ENCODE measurements around the gene TMCC1. TPM values are rescaled to one million over a fixed set of nuclear protein-coding genes. Genes with fewer than 3 reads are reported as not detected.
A peak's percentile ranks its signal among the peaks of the same experiment; 100 is the strongest.

The TMCC1 gene
- polyA plus RNA-seq, 1 of the 3 experiments (the other 2 are of a cell fraction) = 7.2 TPM

DNA sequence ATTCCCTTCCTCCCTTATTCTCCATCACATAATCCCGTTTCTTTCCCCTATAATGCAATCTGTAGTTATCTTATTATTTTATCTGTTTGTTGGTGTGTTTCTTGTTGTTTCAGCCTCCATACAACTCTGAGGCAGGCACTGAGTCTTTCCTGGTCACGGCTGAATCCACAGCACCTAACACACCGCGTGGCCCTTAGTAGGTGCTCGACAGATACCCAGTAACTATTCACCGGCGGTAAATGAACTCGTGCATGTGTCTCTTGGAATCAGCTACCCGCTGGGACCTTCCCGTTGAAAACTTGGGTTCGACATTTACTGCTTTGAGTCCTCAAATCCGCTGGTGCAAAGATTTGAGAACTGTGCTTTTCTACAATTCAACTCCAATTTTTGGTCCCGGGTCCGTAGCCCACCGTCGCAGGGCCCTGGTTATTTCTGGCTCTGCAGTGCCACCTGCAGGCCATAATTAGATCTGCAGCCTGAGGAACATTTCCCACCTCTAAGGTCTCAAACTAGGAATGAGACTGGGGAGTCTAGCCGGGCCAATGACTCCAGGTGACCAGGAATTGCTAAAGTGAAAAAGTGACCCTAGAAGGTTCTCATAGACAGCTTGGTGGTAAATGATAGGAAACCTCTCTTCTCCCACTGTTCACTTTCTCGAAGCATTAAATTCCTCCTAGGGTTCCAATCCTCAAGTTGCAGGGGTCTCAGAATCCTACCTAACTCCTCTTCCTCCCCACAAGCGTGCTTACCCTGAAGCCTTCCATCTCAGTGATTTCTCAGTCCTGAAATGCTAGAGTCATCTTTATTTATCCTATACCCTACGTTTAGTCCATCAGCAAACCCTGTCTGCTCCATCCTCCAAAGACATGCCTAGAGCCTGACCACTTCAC lies 41.0 kb upstream of the TMCC1 start:
- Histone ChIP-seq H3K27ac (ENCODE audit: low read depth in 2 of 2, low read length in 1 of 2) (no peak overlapping the region), H2AFZ (ENCODE audit: low read depth) (no peak overlapping the region; the same call in 1 of the 2 replicates), H3K36me3 (replicated peaks in 1 of 2; ENCODE audit: control insufficient read depth in 1 of 2, insufficient read depth in 2 of 2, low read length in 1 of 2) (no peaks in the 10 kb centered on the region), H3K9me2 (no peaks in the 10 kb centered on the region), H3K9me3 (no peaks in the 10 kb centered on the region), H3K4me3 (ENCODE audit: low read depth in 2 of 2, low read length in 1 of 2) (peak overlapping the region in 1 of 2 experiments; percentile 37; a peak in 1 of 4 replicates), H3F3A (replicated peaks; ENCODE audit: insufficient read depth) (no peaks in the 10 kb centered on the region), H3K27me3 (ENCODE audit: insufficient read depth) (no peaks in the 10 kb centered on the region), H3K4me1 (ENCODE audit: control insufficient read depth in 1 of 2, insufficient read depth in 2 of 2, low read depth in 1 of 2, low read length in 1 of 2) (no peaks in the 10 kb centered on the region; a peak in 1 of 4 replicates), H3K79me2 (ENCODE audit: insufficient read depth) (no peaks in the 10 kb centered on the region), H3K4me2 (no peak overlapping the region), H3K9ac (no peak overlapping the region), H4K20me1 (ENCODE audit: insufficient read depth) (no peaks in the 10 kb centered on the region)
- POLR2A ChIA-PET = no interaction called here
- DNase-seq = peak; percentile 77
- TF ChIP-seq FOXJ3 (CRISPR knock-in tag; IDR thresholded peaks at IDR 0.05) (no peak), SMC3 (IDR thresholded peaks at IDR 0.05; ENCODE audit: low read depth, low read length) (peak; percentile 79), RAD21 (IDR thresholded peaks at IDR 0.05; ENCODE audit: low read length) (peak; percentile 88), RFX5 (IDR thresholded peaks at IDR 0.05; ENCODE audit: low read length) (no peak), FOXM1 (IDR thresholded peaks at IDR 0.05; ENCODE audit: low read depth) (no peak), FOSL2 (IDR thresholded peaks at IDR 0.05; ENCODE audit: borderline replicate concordance, low read depth) (no peak)
- TF ChIP-seq, protein P1, sequence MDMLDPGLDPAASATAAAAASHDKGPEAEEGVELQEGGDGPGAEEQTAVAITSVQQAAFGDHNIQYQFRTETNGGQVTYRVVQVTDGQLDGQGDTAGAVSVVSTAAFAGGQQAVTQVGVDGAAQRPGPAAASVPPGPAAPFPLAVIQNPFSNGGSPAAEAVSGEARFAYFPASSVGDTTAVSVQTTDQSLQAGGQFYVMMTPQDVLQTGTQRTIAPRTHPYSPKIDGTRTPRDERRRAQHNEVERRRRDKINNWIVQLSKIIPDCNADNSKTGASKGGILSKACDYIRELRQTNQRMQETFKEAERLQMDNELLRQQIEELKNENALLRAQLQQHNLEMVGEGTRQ (IDR thresholded peaks at IDR 0.05; ENCODE audit: borderline replicate concordance, low read depth, low read length) = no peak
- TF ChIP-seq, protein P2, sequence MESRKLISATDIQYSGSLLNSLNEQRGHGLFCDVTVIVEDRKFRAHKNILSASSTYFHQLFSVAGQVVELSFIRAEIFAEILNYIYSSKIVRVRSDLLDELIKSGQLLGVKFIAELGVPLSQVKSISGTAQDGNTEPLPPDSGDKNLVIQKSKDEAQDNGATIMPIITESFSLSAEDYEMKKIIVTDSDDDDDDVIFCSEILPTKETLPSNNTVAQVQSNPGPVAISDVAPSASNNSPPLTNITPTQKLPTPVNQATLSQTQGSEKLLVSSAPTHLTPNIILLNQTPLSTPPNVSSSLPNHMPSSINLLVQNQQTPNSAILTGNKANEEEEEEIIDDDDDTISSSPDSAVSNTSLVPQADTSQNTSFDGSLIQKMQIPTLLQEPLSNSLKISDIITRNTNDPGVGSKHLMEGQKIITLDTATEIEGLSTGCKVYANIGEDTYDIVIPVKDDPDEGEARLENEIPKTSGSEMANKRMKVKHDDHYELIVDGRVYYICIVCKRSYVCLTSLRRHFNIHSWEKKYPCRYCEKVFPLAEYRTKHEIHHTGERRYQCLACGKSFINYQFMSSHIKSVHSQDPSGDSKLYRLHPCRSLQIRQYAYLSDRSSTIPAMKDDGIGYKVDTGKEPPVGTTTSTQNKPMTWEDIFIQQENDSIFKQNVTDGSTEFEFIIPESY (IDR thresholded peaks at IDR 0.05; ENCODE audit: borderline replicate concordance, low read depth) = no peak
- TF ChIP-seq, protein P3, sequence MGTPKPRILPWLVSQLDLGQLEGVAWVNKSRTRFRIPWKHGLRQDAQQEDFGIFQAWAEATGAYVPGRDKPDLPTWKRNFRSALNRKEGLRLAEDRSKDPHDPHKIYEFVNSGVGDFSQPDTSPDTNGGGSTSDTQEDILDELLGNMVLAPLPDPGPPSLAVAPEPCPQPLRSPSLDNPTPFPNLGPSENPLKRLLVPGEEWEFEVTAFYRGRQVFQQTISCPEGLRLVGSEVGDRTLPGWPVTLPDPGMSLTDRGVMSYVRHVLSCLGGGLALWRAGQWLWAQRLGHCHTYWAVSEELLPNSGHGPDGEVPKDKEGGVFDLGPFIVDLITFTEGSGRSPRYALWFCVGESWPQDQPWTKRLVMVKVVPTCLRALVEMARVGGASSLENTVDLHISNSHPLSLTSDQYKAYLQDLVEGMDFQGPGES (IDR thresholded peaks at IDR 0.05; ENCODE audit: low read depth, low read length) = no peak
- TF ChIP-seq, protein P4, sequence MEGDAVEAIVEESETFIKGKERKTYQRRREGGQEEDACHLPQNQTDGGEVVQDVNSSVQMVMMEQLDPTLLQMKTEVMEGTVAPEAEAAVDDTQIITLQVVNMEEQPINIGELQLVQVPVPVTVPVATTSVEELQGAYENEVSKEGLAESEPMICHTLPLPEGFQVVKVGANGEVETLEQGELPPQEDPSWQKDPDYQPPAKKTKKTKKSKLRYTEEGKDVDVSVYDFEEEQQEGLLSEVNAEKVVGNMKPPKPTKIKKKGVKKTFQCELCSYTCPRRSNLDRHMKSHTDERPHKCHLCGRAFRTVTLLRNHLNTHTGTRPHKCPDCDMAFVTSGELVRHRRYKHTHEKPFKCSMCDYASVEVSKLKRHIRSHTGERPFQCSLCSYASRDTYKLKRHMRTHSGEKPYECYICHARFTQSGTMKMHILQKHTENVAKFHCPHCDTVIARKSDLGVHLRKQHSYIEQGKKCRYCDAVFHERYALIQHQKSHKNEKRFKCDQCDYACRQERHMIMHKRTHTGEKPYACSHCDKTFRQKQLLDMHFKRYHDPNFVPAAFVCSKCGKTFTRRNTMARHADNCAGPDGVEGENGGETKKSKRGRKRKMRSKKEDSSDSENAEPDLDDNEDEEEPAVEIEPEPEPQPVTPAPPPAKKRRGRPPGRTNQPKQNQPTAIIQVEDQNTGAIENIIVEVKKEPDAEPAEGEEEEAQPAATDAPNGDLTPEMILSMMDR (IDR thresholded peaks at IDR 0.05) = peak; percentile 95
- CTCF ChIA-PET = interaction anchor here (0.5 to 2.7 kb wide), 38 partner anchors 8 to 588 kb away, joined by 3 to 17 read pairs (median 4); no protein-coding TSS in a partner anchor
- 40% methylated on average over 17 of the region's 20 CpGs for WGBS (ENCODE audit: low lambda C conversion rate)
